Lower leg skin (tissue), 3 donors: ENCODE measurements around the gene SFMBT1.

Experiments used
- POLR2A ChIP-seq, 2 donors: fragments of 450-650 bp; IDR thresholded peaks; one replicate each; pipeline ENCODE4 v1.6.1; 2016 to 2017; ENCODE audit warnings: antibody characterized with exemption in 2 of 2, mild to moderate bottlenecking in 1 of 2, moderate library complexity in 1 of 2
- TF ChIP-seq, protein P1 (sequence below), 3 donors: fragments of 450-650 bp; IDR thresholded peaks; one replicate each; pipeline ENCODE4 v1.5.1; 2016; ENCODE audit warnings: antibody characterized with exemption in 3 of 3, mild to moderate bottlenecking in 3 of 3, moderate library complexity in 2 of 3

DNA sequence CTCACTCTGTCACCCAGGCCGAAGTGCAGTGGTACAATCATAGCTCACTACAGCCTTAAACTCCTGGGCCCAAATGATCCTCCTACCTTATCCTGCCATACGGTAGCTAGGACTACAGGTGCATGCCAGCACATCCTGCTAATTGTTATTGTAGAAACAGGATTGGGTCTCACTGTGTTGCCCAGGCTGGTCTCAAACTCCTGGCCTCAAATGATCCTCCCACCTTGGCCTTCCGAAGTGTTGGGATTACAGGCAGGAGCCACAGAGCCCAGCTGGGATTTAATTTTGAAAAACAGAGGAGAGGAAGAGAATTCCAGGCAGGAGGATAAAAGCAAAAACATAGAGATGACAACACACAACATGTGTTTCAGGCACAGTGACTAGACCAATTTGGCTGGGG lies 40.5 kb downstream of the SFMBT1 start:
- TF ChIP-seq, protein P1, sequence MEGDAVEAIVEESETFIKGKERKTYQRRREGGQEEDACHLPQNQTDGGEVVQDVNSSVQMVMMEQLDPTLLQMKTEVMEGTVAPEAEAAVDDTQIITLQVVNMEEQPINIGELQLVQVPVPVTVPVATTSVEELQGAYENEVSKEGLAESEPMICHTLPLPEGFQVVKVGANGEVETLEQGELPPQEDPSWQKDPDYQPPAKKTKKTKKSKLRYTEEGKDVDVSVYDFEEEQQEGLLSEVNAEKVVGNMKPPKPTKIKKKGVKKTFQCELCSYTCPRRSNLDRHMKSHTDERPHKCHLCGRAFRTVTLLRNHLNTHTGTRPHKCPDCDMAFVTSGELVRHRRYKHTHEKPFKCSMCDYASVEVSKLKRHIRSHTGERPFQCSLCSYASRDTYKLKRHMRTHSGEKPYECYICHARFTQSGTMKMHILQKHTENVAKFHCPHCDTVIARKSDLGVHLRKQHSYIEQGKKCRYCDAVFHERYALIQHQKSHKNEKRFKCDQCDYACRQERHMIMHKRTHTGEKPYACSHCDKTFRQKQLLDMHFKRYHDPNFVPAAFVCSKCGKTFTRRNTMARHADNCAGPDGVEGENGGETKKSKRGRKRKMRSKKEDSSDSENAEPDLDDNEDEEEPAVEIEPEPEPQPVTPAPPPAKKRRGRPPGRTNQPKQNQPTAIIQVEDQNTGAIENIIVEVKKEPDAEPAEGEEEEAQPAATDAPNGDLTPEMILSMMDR (IDR thresholded peaks at IDR 0.05): no peak
- TF ChIP-seq POLR2A (IDR thresholded peaks at IDR 0.05): no peak
